Neural cell (in vitro differentiated cells): ENCODE results near the gene VLDLR. TPM values are rescaled to one million over a fixed set of nuclear protein-coding genes. Genes with fewer than 3 reads are reported as not detected.

Source experiments
- H2AFZ ChIP-seq: fragments of 200-600, 300-800 bp; sonication (generic), shearing (Covaris generic); 2 replicates; pipeline ENCODE4 v1.6.0; 2014; ENCODE audit warnings: low read depth, mild to moderate bottlenecking, antibody characterized with exemption, low read length, moderate library complexity
- H3F3A ChIP-seq: fragments of 200-600 bp; shearing (Covaris generic); 2 replicates; pipeline ENCODE4 v1.6.1; 2016; ENCODE audit warnings: mild to moderate bottlenecking, moderate library complexity, mixed read lengths, antibody characterized with exemption, low read length; ENCODE audit not compliant: insufficient read depth, poor library complexity, severe bottlenecking
- H3K27ac ChIP-seq: fragments of 200-600, 300-800 bp; sonication (generic), shearing (Covaris generic); 2 replicates; pipeline ENCODE4 v1.5.1; 2014; ENCODE audit warnings: mild to moderate bottlenecking, low read length, moderate library complexity
- H3K27me3 ChIP-seq: fragments of 300-800, 200-600 bp; sonication (generic), shearing (Covaris generic); 2 replicates; pipeline ENCODE4 v1.6.0; 2014; ENCODE audit warnings: mild to moderate bottlenecking, low read depth, low read length, moderate library complexity; ENCODE audit not compliant: insufficient read depth
- H3K36me3 ChIP-seq: fragments of 300-800, 200-600 bp; sonication (generic), shearing (Covaris generic); 2 replicates; pipeline ENCODE4 v1.5.1; 2014; ENCODE audit warnings: mild to moderate bottlenecking, antibody characterized with exemption, low read length, moderate library complexity; ENCODE audit not compliant: insufficient read depth
- H3K4me2 ChIP-seq: fragments of 300-800, 200-600 bp; sonication (generic), shearing (Covaris generic); 2 replicates; pipeline ENCODE4 v1.6.0; 2014; ENCODE audit warnings: mild to moderate bottlenecking, low read length
- H3K4me3 ChIP-seq: fragments of 300-800, 200-600 bp; sonication (generic), shearing (Covaris generic); 2 replicates; pipeline ENCODE4 v1.5.1; 2014; ENCODE audit warnings: mild to moderate bottlenecking, low read length, moderate library complexity
- H3K79me2 ChIP-seq: fragments of 200-600 bp; shearing (Covaris generic); replicated peaks from 2 replicates; pipeline ENCODE4 v1.6.0; 2014; ENCODE audit warnings: mild to moderate bottlenecking, low read length, moderate library complexity; ENCODE audit not compliant: insufficient read depth
- H3K9ac ChIP-seq: fragments of 300-800, 200-600 bp; sonication (generic), shearing (Covaris generic); 2 replicates; pipeline ENCODE4 v1.6.1; 2016; ENCODE audit warnings: mild to moderate bottlenecking, low read length, mixed read lengths
- H3K9me2 ChIP-seq: fragments of 200-600 bp; shearing (Covaris generic); 2 replicates; pipeline ENCODE4 v1.6.1; 2016; ENCODE audit warnings: mild to moderate bottlenecking, low read length, mixed read lengths; ENCODE audit not compliant: insufficient read depth
- H3K9me3 ChIP-seq: fragments of 200-600, 300-800 bp; sonication (generic), shearing (Covaris generic); 2 replicates; pipeline ENCODE4 v1.6.1; 2016; ENCODE audit warnings: mild to moderate bottlenecking, mixed run types, low read length, moderate library complexity, mixed read lengths
- H4K20me1 ChIP-seq: fragments of 200-600 bp; shearing (Covaris generic); 2 replicates; pipeline ENCODE4 v1.6.1; 2016; ENCODE audit warnings: mild to moderate bottlenecking, mixed run types; ENCODE audit not compliant: insufficient read depth
- EP300 ChIP-seq: fragments of 450-650 bp; conservative IDR thresholded peaks from 2 replicates; pipeline ENCODE4 v1.6.1; 2014; ENCODE audit warnings: antibody characterized with exemption, mild to moderate bottlenecking, moderate library complexity; ENCODE audit not compliant: poor library complexity, severe bottlenecking
- EZH2 ChIP-seq: fragments of 200-600, 300-800 bp; shearing (Covaris generic), sonication (generic); IDR thresholded peaks from 2 replicates; pipeline ENCODE4 v1.6.1; 2014; ENCODE audit warnings: antibody characterized with exemption, low read length, borderline replicate concordance, mild to moderate bottlenecking; ENCODE audit not compliant: insufficient read depth, poor library complexity, severe bottlenecking
- MXI1 ChIP-seq: fragments of 450-650 bp; conservative IDR thresholded peaks from 2 replicates; pipeline ENCODE4 v1.6.1; 2014; ENCODE audit warnings: antibody characterized with exemption, mild to moderate bottlenecking; ENCODE audit not compliant: poor library complexity, severe bottlenecking
- POLR2AphosphoS5 ChIP-seq: IDR thresholded peaks from 2 replicates; pipeline ENCODE4 v1.6.1; 2012
- RAD21 ChIP-seq: fragments of 450-650 bp; conservative IDR thresholded peaks from 2 replicates; pipeline ENCODE4 v1.6.1; 2014; ENCODE audit warnings: antibody characterized with exemption, mild to moderate bottlenecking, moderate library complexity
- SMC3 ChIP-seq: fragments of 450-650 bp; conservative IDR thresholded peaks from 2 replicates; pipeline ENCODE4 v1.6.1; 2014; ENCODE audit warnings: antibody characterized with exemption, mild to moderate bottlenecking, moderate library complexity; ENCODE audit not compliant: poor library complexity
- TAF1 ChIP-seq: IDR thresholded peaks from 2 replicates; pipeline ENCODE4 v1.6.1; 2012; ENCODE audit warnings: low read depth
- polyA plus RNA-seq: library from polyadenylated mRNA; depleted of rRNA; stranded (reverse); fragments of >200 nt; gene quantifications from 2 replicates; pipeline ENCODE4 v1.2.3, GENCODE V29; 2014
- TF ChIP-seq, protein P1 (sequence below): IDR thresholded peaks from 2 replicates; pipeline ENCODE4 v1.6.1; 2012; ENCODE audit warnings: borderline replicate concordance
- TF ChIP-seq, protein P2 (sequence below): fragments of 450-650 bp; IDR thresholded peaks from 2 replicates; pipeline ENCODE4 v1.5.1; 2014; ENCODE audit warnings: antibody characterized with exemption, mild to moderate bottlenecking, moderate library complexity; ENCODE audit not compliant: poor library complexity, severe bottlenecking

The VLDLR gene
- polyA plus RNA-seq, 1 donor from 2014 or later = 62.7 TPM

DNA sequence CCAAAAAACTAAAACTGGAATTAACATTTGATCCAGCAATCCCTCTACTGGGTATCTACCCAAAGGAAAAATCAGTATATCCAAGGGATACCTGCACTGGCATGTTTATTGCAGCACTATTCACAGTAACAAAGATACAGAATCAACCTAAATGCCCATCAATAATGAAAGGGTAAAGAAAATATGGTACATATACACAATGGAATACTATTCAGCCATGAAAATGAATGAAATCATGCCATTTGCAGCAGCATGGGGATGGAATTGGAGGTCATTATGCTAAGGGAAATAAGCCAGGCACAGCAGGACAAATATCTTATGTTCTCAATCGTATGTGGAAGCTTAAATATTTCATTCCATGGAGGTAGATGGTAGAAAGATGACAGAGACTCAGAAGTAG is 9.7 kb downstream of the VLDLR start:
- H3K9ac ChIP-seq = no peak overlapping the region
- H3K4me3 ChIP-seq = no peak overlapping the region
- no peaks in the 10 kb centered on the region for H3K36me3 ChIP-seq
- no peaks in the 10 kb centered on the region for H3K27me3 ChIP-seq
- no peak overlapping the region for H3K27ac ChIP-seq
- H4K20me1 ChIP-seq = no peaks in the 10 kb centered on the region
- peaks cover 30% of the 10 kb centered on the region for H3K79me2 ChIP-seq
- H3F3A ChIP-seq = no peaks in the 10 kb centered on the region
- no peak overlapping the region for H3K4me2 ChIP-seq
- H2AFZ ChIP-seq = no peak overlapping the region
- no peaks in the 10 kb centered on the region for H3K9me3 ChIP-seq
- no peaks in the 10 kb centered on the region for H3K9me2 ChIP-seq
- TF ChIP-seq SMC3 (no peak), RAD21 (no peak), EP300 (no peak), POLR2AphosphoS5 (no peak), EZH2 (no peak), TAF1 (no peak), MXI1 (no peak)
- TF ChIP-seq, protein P1, sequence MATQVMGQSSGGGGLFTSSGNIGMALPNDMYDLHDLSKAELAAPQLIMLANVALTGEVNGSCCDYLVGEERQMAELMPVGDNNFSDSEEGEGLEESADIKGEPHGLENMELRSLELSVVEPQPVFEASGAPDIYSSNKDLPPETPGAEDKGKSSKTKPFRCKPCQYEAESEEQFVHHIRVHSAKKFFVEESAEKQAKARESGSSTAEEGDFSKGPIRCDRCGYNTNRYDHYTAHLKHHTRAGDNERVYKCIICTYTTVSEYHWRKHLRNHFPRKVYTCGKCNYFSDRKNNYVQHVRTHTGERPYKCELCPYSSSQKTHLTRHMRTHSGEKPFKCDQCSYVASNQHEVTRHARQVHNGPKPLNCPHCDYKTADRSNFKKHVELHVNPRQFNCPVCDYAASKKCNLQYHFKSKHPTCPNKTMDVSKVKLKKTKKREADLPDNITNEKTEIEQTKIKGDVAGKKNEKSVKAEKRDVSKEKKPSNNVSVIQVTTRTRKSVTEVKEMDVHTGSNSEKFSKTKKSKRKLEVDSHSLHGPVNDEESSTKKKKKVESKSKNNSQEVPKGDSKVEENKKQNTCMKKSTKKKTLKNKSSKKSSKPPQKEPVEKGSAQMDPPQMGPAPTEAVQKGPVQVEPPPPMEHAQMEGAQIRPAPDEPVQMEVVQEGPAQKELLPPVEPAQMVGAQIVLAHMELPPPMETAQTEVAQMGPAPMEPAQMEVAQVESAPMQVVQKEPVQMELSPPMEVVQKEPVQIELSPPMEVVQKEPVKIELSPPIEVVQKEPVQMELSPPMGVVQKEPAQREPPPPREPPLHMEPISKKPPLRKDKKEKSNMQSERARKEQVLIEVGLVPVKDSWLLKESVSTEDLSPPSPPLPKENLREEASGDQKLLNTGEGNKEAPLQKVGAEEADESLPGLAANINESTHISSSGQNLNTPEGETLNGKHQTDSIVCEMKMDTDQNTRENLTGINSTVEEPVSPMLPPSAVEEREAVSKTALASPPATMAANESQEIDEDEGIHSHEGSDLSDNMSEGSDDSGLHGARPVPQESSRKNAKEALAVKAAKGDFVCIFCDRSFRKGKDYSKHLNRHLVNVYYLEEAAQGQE = no peak

DNA sequence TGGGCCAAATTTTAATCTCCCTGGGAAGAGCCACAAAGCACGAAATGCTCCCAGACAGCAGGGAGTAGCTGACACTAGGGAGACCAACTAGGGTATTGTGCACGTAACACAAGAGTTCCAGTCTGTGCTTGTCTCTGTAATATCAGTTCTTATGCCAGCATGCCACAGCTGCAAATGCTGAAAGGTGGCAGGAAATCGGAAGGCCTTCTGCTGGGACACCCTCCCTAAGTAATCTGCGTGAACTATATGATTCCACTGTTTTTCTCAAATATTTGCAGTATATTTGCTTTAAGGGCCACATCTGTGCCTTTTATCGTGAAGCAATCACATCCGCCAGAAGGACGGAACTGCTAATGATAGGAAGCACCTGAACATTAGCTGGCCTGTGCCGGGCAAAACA is 12.6 kb downstream of the VLDLR start:
- H3K36me3 ChIP-seq = peaks cover under 1% of the 10 kb centered on the region
- no peaks in the 10 kb centered on the region for H3K9me2 ChIP-seq
- H3K27ac ChIP-seq = peak overlapping the region; percentile 80
- TF ChIP-seq SMC3 (no peak), POLR2AphosphoS5 (no peak), RAD21 (no peak), EZH2 (no peak), MXI1 (no peak), TAF1 (no peak), EP300 (no peak)
- TF ChIP-seq, protein P2, sequence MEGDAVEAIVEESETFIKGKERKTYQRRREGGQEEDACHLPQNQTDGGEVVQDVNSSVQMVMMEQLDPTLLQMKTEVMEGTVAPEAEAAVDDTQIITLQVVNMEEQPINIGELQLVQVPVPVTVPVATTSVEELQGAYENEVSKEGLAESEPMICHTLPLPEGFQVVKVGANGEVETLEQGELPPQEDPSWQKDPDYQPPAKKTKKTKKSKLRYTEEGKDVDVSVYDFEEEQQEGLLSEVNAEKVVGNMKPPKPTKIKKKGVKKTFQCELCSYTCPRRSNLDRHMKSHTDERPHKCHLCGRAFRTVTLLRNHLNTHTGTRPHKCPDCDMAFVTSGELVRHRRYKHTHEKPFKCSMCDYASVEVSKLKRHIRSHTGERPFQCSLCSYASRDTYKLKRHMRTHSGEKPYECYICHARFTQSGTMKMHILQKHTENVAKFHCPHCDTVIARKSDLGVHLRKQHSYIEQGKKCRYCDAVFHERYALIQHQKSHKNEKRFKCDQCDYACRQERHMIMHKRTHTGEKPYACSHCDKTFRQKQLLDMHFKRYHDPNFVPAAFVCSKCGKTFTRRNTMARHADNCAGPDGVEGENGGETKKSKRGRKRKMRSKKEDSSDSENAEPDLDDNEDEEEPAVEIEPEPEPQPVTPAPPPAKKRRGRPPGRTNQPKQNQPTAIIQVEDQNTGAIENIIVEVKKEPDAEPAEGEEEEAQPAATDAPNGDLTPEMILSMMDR = no peak
- TF ChIP-seq, protein P1 = no peak
- H3F3A ChIP-seq = no peaks in the 10 kb centered on the region
- H3K27me3 ChIP-seq = no peaks in the 10 kb centered on the region
- H4K20me1 ChIP-seq = no peaks in the 10 kb centered on the region
- peaks cover 19% of the 10 kb centered on the region for H3K79me2 ChIP-seq
- no peak overlapping the region for H3K4me3 ChIP-seq
- no peak overlapping the region for H3K4me2 ChIP-seq
- H3K9me3 ChIP-seq = no peaks in the 10 kb centered on the region
- H2AFZ ChIP-seq = no peak overlapping the region
- H3K9ac ChIP-seq = no peak overlapping the region
